HL-60 (cell line): ENCODE measurements around the gene MORF4L1.
"Not testable (repeated sequence)": the region's sequence is repeated elsewhere in the genome, so short reads cannot be mapped to it uniquely, and the experiment has no call there.

Experiments
- DNase-seq, 2 experiments: peaks; one replicate each; pipeline ENCODE4 v3.0.0-alpha.2; 2010 to 2020; ENCODE audit warnings: low read depth in 1 of 2, low spot score in 1 of 2
- H3K27ac ChIP-seq: fragments of 250-450 bp; sonication (Bioruptor Pico); replicated peaks from 2 replicates; pipeline ENCODE4 v1.5.1; 2020; ENCODE audit warnings: mild to moderate bottlenecking, moderate library complexity
- H3K27me3 ChIP-seq: fragments of 250-450 bp; sonication (Bioruptor Pico); 2 replicates; pipeline ENCODE4 v1.5.1; 2021; ENCODE audit warnings: mild to moderate bottlenecking, moderate library complexity; ENCODE audit not compliant: insufficient read depth, poor library complexity, severe bottlenecking
- H3K4me3 ChIP-seq: replicated peaks from 2 replicates; pipeline ENCODE4 v1.5.1; 2011; ENCODE audit warnings: mild to moderate bottlenecking, control low read depth, low read length; ENCODE audit not compliant: insufficient read depth
- GABPA ChIP-seq: IDR thresholded peaks from 2 replicates; pipeline ENCODE4 v1.6.1; 2012; ENCODE audit warnings: low read depth
- POLR2AphosphoS5 ChIP-seq: IDR thresholded peaks from 2 replicates; pipeline ENCODE4 v1.6.1; 2012; ENCODE audit warnings: low read depth
- SPI1 ChIP-seq: IDR thresholded peaks from 2 replicates; pipeline ENCODE4 v1.6.1; 2012; ENCODE audit warnings: low read depth, mild to moderate bottlenecking, borderline replicate concordance
- TF ChIP-seq, protein P1 (sequence below): IDR thresholded peaks from 2 replicates; pipeline ENCODE4 v1.6.1; 2012; ENCODE audit warnings: low read depth; ENCODE audit not compliant: insufficient replicate concordance
- TF ChIP-seq, protein P2 (sequence below): IDR thresholded peaks from one replicate; pipeline ENCODE4 v1.5.1; 2011; ENCODE audit warnings: low read length, control low read depth, inconsistent platforms; ENCODE audit not compliant: insufficient read depth

The MORF4L1 gene

DNA sequence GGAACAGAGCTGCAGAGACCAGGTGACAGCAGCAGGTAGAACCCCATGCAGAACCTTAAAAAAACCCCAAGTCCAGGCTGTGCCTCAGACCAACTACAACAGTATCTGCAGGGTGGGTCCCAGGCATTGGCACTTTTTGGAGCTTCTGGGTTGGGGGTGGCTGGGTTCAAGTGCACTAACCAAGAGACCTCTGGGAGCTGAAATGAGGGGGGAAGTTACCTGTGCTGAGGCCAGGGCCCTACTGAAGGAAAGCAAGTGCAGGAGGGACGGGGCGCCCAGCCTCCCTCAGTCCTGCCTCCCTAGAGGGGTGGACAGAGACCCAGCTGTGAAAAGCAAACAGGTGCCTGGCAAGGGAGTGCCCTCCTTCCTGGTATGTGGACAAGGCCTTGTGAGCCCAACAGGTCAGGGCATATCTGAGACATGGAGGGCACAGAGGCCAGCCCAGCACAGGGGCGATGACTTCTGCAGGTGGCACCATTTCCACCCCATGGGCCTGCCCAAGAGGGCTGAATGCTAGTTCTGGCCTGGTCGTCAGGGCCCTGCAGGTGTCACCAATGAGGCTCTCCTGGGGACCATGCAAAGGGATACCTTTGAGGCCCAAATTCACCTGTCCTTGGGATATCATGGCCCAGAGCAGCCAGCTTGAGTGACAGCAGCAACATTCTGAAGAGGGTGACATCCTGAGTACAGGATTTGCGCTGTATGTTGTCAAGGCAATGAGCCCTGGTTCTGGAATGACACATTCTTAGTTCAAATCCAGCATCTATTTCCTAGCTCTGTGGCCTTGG is 53.5 kb downstream of the MORF4L1 start:
- Histone ChIP-seq H3K27me3 (no peaks in the 10 kb centered on the region), H3K4me3 (no peak overlapping the region), H3K27ac (no peak overlapping the region)
- DNase-seq, result no peak
- TF ChIP-seq, protein P1, sequence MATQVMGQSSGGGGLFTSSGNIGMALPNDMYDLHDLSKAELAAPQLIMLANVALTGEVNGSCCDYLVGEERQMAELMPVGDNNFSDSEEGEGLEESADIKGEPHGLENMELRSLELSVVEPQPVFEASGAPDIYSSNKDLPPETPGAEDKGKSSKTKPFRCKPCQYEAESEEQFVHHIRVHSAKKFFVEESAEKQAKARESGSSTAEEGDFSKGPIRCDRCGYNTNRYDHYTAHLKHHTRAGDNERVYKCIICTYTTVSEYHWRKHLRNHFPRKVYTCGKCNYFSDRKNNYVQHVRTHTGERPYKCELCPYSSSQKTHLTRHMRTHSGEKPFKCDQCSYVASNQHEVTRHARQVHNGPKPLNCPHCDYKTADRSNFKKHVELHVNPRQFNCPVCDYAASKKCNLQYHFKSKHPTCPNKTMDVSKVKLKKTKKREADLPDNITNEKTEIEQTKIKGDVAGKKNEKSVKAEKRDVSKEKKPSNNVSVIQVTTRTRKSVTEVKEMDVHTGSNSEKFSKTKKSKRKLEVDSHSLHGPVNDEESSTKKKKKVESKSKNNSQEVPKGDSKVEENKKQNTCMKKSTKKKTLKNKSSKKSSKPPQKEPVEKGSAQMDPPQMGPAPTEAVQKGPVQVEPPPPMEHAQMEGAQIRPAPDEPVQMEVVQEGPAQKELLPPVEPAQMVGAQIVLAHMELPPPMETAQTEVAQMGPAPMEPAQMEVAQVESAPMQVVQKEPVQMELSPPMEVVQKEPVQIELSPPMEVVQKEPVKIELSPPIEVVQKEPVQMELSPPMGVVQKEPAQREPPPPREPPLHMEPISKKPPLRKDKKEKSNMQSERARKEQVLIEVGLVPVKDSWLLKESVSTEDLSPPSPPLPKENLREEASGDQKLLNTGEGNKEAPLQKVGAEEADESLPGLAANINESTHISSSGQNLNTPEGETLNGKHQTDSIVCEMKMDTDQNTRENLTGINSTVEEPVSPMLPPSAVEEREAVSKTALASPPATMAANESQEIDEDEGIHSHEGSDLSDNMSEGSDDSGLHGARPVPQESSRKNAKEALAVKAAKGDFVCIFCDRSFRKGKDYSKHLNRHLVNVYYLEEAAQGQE, result no peak
- TF ChIP-seq, protein P2, sequence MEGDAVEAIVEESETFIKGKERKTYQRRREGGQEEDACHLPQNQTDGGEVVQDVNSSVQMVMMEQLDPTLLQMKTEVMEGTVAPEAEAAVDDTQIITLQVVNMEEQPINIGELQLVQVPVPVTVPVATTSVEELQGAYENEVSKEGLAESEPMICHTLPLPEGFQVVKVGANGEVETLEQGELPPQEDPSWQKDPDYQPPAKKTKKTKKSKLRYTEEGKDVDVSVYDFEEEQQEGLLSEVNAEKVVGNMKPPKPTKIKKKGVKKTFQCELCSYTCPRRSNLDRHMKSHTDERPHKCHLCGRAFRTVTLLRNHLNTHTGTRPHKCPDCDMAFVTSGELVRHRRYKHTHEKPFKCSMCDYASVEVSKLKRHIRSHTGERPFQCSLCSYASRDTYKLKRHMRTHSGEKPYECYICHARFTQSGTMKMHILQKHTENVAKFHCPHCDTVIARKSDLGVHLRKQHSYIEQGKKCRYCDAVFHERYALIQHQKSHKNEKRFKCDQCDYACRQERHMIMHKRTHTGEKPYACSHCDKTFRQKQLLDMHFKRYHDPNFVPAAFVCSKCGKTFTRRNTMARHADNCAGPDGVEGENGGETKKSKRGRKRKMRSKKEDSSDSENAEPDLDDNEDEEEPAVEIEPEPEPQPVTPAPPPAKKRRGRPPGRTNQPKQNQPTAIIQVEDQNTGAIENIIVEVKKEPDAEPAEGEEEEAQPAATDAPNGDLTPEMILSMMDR, result no peak
- TF ChIP-seq POLR2AphosphoS5 (no peak), GABPA (no peak), SPI1 (no peak)

DNA sequence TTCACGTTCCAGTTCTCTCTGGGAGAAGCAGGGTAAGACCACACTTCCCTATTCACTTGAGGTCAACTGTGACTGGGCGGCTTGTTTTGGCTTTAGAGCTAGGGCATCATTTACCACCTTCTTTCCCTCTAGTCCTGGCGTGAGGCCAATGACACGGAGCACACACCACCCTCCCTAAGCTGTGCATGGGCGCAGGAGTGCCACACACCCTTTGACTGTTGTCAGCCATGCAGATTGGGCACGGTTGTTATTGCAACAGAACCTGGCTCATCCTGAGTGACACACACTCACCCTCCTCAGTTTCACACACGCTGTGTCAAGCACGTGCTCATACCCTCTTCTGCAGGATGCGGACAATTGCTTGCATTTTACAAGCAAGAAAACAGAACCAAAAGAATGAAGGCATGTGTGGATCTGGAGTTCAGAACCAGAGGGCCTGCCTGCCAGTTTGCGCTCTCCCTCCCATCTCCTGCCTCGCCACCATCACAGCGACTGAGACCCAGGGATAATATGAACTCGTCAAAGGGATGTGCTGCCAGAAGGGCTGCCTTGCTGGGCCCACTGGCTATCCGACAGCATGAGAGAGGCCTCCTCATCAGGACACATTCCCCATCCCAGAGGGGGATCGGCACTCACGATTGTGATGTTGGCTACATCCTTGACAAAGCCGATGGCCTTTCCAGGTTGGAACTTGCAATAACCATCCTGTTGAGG is 54.5 kb downstream of the MORF4L1 start:
- TF ChIP-seq, protein P1, result no peak
- TF ChIP-seq POLR2AphosphoS5, result peak; percentile 63
- TF ChIP-seq SPI1, result peak; percentile 88
- no peak overlapping the region for H3K4me3 ChIP-seq
- DNase-seq, result peak; percentile 67 to 82
- H3K27ac ChIP-seq, result no peak overlapping the region
- no peaks in the 10 kb centered on the region for H3K27me3 ChIP-seq

DNA sequence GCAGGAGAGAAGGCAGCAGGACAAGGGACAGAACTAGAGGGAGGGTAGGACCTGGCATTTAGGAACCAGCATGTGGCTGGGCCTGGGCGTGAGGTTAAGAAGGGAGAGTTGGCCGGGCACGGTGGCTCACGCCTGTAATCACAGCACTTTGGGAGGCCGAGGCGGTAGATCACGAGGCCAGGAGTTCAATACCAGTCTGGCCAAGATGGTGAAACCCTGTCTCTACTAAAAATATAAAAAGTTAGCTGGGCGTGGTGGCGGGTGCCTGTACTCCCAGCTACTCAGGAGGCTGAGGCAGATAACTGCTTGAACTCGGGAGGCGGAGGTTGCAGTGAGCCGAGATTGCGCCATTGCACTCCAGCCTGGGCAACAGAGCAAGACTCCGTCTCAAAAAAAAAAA is 55.5 kb downstream of the MORF4L1 start:
- DNase-seq, H3K27ac ChIP-seq, H3K27me3 ChIP-seq, H3K4me3 ChIP-seq: not testable (repeated sequence)

DNA sequence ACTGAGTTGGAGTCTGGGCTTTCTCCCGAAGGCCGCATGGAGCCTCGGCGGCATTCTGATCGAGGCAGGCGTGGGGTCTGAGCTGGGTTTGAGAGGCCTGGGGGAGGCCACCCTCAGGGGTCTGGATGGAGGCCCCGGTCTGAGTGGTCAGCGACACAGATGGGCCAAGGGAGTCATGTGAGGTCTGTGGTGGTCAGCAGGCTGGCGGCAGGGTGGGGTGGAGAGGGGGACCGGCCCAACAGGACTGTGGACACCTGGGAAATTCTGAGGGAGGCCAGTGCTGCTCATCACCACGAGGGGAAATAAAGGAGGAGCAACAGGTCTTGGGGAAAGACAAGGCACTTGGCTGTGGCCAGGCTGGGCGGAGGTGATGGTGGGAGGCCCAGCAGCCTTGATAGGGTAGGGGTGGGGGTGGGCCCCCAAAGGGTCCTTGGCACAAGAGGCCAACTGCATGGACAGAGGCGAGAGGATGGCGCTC is 56.0 kb downstream of the MORF4L1 start:
- Histone ChIP-seq H3K27ac (no peak overlapping the region), H3K27me3 (no peaks in the 10 kb centered on the region), H3K4me3 (no peak overlapping the region)
- DNase-seq, result no peak
- no peak for TF ChIP-seq POLR2AphosphoS5
- TF ChIP-seq GABPA, result no peak
- no peak for TF ChIP-seq SPI1
- TF ChIP-seq, protein P1, result no peak
- TF ChIP-seq, protein P2, result no peak
